Naive B cell (primary cell): ENCODE data around the gene PARN. TPM values are rescaled to one million over a fixed set of nuclear protein-coding genes. Genes with fewer than 3 reads are reported as not detected.
"Not testable (repeated sequence)": the region's sequence is repeated elsewhere in the genome, so short reads cannot be mapped to it uniquely, and the experiment has no call there.

Source experiments
- ATAC-seq, 2 donors: fragments of 150-1000 bp; cut with Tn5 transposase; 2 replicates each; pipeline ENCODE4 v1.10.0; 2021; ENCODE audit warnings: low read depth in 2 of 2, mild to moderate bottlenecking in 2 of 2, moderate library complexity in 2 of 2
- DNase-seq: peaks from one replicate; pipeline ENCODE4 v3.0.0; 2022
- H3K27ac Mint-ChIP-seq, 6 donors: one replicate each; pipeline ENCODE4 v1.8.0; 2020 to 2022; ENCODE audit warnings: mild to moderate bottlenecking in 6 of 6, mixed read lengths in 6 of 6, moderate library complexity in 5 of 6, inconsistent platforms in 2 of 6
- H3K27me3 Mint-ChIP-seq, 3 donors: one replicate each; pipeline ENCODE4 v1.8.0; 2021 to 2022; ENCODE audit warnings: mixed read lengths in 3 of 3, mild to moderate bottlenecking in 1 of 3
- H3K36me3 Mint-ChIP-seq, 2 donors: one replicate each; pipeline ENCODE4 v1.8.0; 2020 to 2022; ENCODE audit warnings: mixed read lengths in 2 of 2, inconsistent platforms in 1 of 2, mild to moderate bottlenecking in 1 of 2
- H3K4me1 Mint-ChIP-seq, 3 donors: one replicate each; pipeline ENCODE4 v1.8.0; 2020 to 2022; ENCODE audit warnings: mixed read lengths in 3 of 3, inconsistent platforms in 1 of 3, mild to moderate bottlenecking in 1 of 3, moderate library complexity in 1 of 3
- H3K4me3 Mint-ChIP-seq, 8 donors: one replicate each; pipeline ENCODE4 v1.8.0; 2020 to 2022; ENCODE audit warnings: mild to moderate bottlenecking in 8 of 8, mixed read lengths in 8 of 8, moderate library complexity in 8 of 8, inconsistent platforms in 2 of 8
- H3K9me3 Mint-ChIP-seq, 7 donors: one replicate each; pipeline ENCODE4 v1.8.0; 2020 to 2022; ENCODE audit warnings: mixed read lengths in 7 of 7, mild to moderate bottlenecking in 5 of 7, inconsistent platforms in 2 of 7, moderate library complexity in 1 of 7
- polyA plus RNA-seq, 6 donors: library from polyadenylated mRNA; unstranded; fragments of 300-500 nt; fragmentation: Illumina TruSeq; gene quantifications; one replicate each; pipeline ENCODE4 v1.2.3, GENCODE V29; 2021; ENCODE audit warnings: low read depth in 6 of 6

The PARN gene
- polyA plus RNA-seq, 6 donors from 2014 or later = 43.7 to 64.7 (median 55.4) TPM

DNA sequence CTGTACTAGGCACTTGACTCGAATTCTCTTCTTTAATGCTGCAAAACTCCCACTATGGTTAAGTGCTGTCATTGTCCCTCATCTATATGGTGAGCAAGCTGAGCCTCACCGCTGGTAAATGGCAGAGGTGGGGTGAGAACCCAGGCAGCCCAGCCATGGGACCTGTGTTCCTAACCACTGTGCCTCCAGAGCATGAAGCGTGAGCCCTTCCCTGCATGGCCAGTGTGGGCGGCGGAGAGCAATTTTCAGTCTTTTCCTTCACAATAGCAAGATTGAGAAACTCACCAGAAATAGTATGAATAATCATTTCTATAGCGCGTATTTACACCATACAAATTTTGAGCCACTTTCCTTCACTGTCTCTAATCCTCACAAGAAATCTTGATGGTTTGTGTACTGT, 11.9 kb upstream of the PARN start:
- ATAC-seq = no peak
- H3K27ac Mint-ChIP-seq = peak overlapping the region in 3 of 6 donors; percentile 51 to 92 (median 74)
- H3K36me3 Mint-ChIP-seq = no peaks in the 10 kb centered on the region
- DNase-seq = no peak
- no peaks in the 10 kb centered on the region for H3K27me3 Mint-ChIP-seq
- H3K9me3 Mint-ChIP-seq = no peaks in the 10 kb centered on the region
- peaks cover 6 to 28% (median 25%) of the 10 kb centered on the region in 3 donors for H3K4me1 Mint-ChIP-seq
- H3K4me3 Mint-ChIP-seq = no peak overlapping the region

- DNase-seq = no peak
- no peaks in the 10 kb centered on the region for H3K9me3 Mint-ChIP-seq
- H3K27ac Mint-ChIP-seq = no peak overlapping the region
- peaks cover 9 to 35% (median 25%) of the 10 kb centered on the region in 3 donors for H3K4me1 Mint-ChIP-seq
- no peak overlapping the region for H3K4me3 Mint-ChIP-seq
- no peaks in the 10 kb centered on the region for H3K36me3 Mint-ChIP-seq
- ATAC-seq = no peak
- H3K27me3 Mint-ChIP-seq = no peaks in the 10 kb centered on the region
These were observed 11.1 kb upstream of the PARN start for GRCh38 chr16:14641206-14641605.

GRCh38 chr16:14640538-14640937, 10.5 kb upstream of the PARN start:
- Mint-ChIP-seq H3K4me3 (no peak overlapping the region), H3K4me1 (peaks cover 13 to 40% (median 25%) of the 10 kb centered on the region in 3 donors), H3K27ac (peak overlapping the region in 1 of 6 donors; percentile 58), H3K36me3 (no peaks in the 10 kb centered on the region), H3K9me3 (no peaks in the 10 kb centered on the region), H3K27me3 (no peaks in the 10 kb centered on the region)
- DNase-seq (no peak), ATAC-seq (no peak)

- not testable (repeated sequence) for H3K4me3 Mint-ChIP-seq, H3K27ac Mint-ChIP-seq, H3K9me3 Mint-ChIP-seq
These were observed 6.8 kb upstream of the PARN start for GRCh38 chr16:14636951-14637240.

DNA sequence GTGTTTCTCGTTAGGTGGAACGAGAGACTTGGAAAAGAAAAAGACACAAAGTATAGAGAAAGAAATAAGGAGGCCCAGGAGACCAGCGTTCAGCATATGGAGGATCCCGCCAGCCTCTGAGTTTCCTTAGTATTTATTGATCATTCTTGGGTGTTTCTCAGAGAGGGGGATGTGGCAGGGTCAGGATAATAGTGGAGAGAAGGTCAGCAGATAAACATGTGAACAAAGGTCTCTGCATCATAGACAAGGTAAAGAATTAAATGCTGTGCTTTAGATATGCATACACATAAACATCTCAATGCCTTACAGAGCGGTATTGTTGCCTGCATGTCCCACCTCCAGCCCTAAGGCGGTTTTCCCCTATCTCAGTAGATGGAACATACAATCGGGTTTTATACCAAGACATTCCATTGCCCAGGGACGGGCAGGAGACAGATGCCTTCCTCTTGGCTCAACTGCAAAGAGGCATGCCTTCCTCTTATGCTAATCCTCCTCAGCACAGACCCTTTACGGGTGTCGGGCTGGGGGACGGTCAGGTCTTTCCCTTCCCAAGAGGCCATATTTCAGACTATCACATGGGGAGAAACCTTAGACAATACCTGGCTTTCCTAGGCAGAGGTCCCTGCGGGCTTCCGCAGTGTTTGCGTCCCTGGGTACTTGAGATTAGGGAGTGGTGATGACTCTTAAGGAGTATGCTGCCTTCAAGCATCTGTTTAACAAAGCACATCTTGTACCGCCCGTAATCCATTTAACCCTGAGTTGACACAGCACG, 6.3 kb upstream of the PARN start:
- peak overlapping the region in 2 of 8 donors; percentile 30 to 48 for H3K4me3 Mint-ChIP-seq
- not testable (repeated sequence) for ATAC-seq, H3K36me3 Mint-ChIP-seq, H3K27me3 Mint-ChIP-seq, DNase-seq, H3K9me3 Mint-ChIP-seq
- peaks cover 30 to 65% (median 39%) of the 10 kb centered on the region in 3 donors for H3K4me1 Mint-ChIP-seq
- peak overlapping the region in 4 of 6 donors; percentile 16 to 84 (median 60) for H3K27ac Mint-ChIP-seq

More at GRCh38 chr16:14636951-14637240, 6.8 kb upstream of the PARN start:
- H3K36me3 Mint-ChIP-seq, ATAC-seq, H3K27me3 Mint-ChIP-seq, DNase-seq: not testable (repeated sequence)
- peaks cover 31 to 61% (median 41%) of the 10 kb centered on the region in 3 donors for H3K4me1 Mint-ChIP-seq

- ATAC-seq (no peak), DNase-seq (no peak)
- peaks cover 30 to 69% (median 33%) of the 10 kb centered on the region in 3 donors for H3K4me1 Mint-ChIP-seq
- peak overlapping the region in 4 of 8 donors; percentile 30 to 99 (median 83) for H3K4me3 Mint-ChIP-seq
- peak overlapping the region in 4 of 6 donors; percentile 61 to 88 (median 82) for H3K27ac Mint-ChIP-seq
- H3K27me3 Mint-ChIP-seq = no peaks in the 10 kb centered on the region
- H3K36me3 Mint-ChIP-seq = peaks cover 0 to 8% of the 10 kb centered on the region in 2 donors
- peaks cover 0 to under 1% (median 0%) of the 10 kb centered on the region in 7 donors for H3K9me3 Mint-ChIP-seq
These were observed 5.5 kb upstream of the PARN start for GRCh38 chr16:14635395-14636165.

- DNase-seq = no peak
- ATAC-seq = no peak
- H3K27ac Mint-ChIP-seq = peak overlapping the region in 5 of 6 donors; percentile 2 to 99 (median 70)
- peak overlapping the region; percentile 93 to 100 (median 100) for H3K4me3 Mint-ChIP-seq
- peaks cover 34 to 69% (median 34%) of the 10 kb centered on the region in 3 donors for H3K4me1 Mint-ChIP-seq
- H3K9me3 Mint-ChIP-seq = peaks cover 0 to 5% (median 4%) of the 10 kb centered on the region in 7 donors
- H3K36me3 Mint-ChIP-seq = peaks cover 4 to 14% of the 10 kb centered on the region in 2 donors
- H3K27me3 Mint-ChIP-seq = no peaks in the 10 kb centered on the region
These were observed 4.3 kb upstream of the PARN start for GRCh38 chr16:14634389-14634725.

DNA sequence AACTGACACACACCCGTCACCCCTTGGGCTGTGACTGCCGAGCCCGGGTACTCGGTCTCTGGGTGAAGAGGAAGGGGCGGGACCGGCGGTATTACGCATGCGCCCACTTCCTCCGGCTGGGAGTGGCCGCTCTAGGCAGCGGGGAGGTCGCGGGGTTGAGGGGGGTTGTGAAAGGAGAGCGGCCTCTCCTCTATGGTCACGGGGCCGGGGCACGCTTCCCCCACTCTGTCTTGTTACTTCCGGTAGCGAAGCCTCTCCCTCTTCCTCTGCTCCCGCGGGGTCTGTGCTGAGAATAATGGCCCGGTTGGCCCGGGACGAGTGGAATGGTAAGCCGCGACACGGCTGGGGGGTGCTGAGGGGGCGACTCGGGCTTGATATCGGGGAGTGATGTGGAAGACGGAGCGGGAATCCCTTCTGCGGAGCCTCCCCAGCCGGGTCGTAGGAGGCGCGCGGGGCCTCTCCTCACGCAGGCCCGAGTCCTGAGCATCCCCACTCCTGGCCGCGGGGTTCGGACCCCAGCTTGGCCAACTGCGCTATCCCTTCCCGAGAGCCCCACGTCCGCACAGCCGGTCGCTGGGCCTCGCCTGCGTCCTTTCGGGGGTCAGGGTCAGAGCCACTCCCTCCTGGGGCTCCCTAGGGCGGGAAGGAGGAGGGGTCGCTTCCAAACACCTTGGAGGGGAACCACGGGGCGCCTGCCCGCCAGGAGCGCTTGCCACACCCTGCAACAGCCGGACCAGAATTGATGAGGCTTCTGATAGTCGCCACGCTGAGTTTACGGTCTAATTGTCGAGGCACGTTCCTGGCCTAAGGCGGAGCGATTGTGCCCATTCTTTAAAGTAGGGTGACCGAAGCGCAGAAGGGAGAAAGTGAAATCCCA, 2.9 kb upstream of the PARN start, which contains the start of gene BFAR:
BFAR (plus strand) TSS at position 259 of the 877 bp plus-strand sequence. CDS start 11,396 bp downstream, outside the sequence.
- peaks cover 40 to 70% (median 42%) of the 10 kb centered on the region in 3 donors for H3K4me1 Mint-ChIP-seq

GRCh38 chr16:14630620-14631330, 715 bp upstream of the PARN start:
- Mint-ChIP-seq H3K36me3 (peaks cover 4 to 16% of the 10 kb centered on the region in 2 donors), H3K4me3 (peak overlapping the region; percentile 88 to 100 (median 95)), H3K27ac (peak overlapping the region; percentile 97 to 100 (median 99)), H3K4me1 (peaks cover 34 to 59% (median 42%) of the 10 kb centered on the region in 3 donors)
- DNase-seq, H3K9me3 Mint-ChIP-seq, H3K27me3 Mint-ChIP-seq, ATAC-seq: not testable (repeated sequence)

More for the DNA sequence above, 2.9 kb upstream of the PARN start, which contains the start of gene BFAR:
- Mint-ChIP-seq H3K9me3 (peaks cover 0 to 5% (median 4%) of the 10 kb centered on the region in 7 donors), H3K4me3 (peak within 1 kb of the TSS; percentile 93 to 100 (median 100)), H3K27ac (peak within 1 kb of the TSS; percentile 97 to 100 (median 99)), H3K27me3 (no peaks in the 10 kb centered on the region), H3K36me3 (peaks cover 4 to 14% of the 10 kb centered on the region in 2 donors)
- DNase-seq = peak; percentile 100
- peak; percentile 73 to 74 for ATAC-seq

DNA sequence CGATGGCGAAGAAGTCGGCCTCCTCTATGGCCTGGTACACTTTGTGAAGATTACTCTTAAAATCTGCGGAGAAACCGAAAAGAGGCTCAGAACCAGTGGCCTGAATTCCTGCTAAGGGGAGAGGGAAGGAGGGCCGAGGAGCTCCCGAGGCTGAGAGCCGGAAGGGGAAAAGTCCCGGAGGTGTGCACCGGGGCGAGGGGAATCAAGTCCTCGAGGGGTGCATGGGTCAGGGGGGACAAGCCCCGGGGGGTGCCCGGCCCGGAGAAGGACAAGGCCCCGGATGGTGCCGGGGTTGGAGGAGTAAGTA, 495 bp downstream of the PARN start:
- ATAC-seq (no peak), DNase-seq (no peak)
- peaks cover 4 to 21% of the 10 kb centered on the region in 2 donors for H3K36me3 Mint-ChIP-seq
- H3K9me3 Mint-ChIP-seq = peaks cover 0 to 5% (median 4%) of the 10 kb centered on the region in 7 donors
- peaks cover 26 to 49% (median 37%) of the 10 kb centered on the region in 3 donors for H3K4me1 Mint-ChIP-seq
- no peaks in the 10 kb centered on the region for H3K27me3 Mint-ChIP-seq
- H3K4me3 Mint-ChIP-seq = peak overlapping the region; percentile 80 to 97 (median 90)
- peak overlapping the region; percentile 96 to 100 (median 99) for H3K27ac Mint-ChIP-seq

- H3K4me3 Mint-ChIP-seq = peak overlapping the region; percentile 80 to 97 (median 90)
- DNase-seq = no peak
These were observed 1.1 kb downstream of the PARN start for GRCh38 chr16:14628806-14629611.

More at GRCh38 chr16:14628806-14629611, 1.1 kb downstream of the PARN start:
- H3K27ac Mint-ChIP-seq = peak overlapping the region; percentile 96 to 100 (median 99)
- H3K4me1 Mint-ChIP-seq = peaks cover 21 to 46% (median 32%) of the 10 kb centered on the region in 3 donors
- ATAC-seq = no peak
- peaks cover 8 to 21% of the 10 kb centered on the region in 2 donors for H3K36me3 Mint-ChIP-seq
- H3K9me3 Mint-ChIP-seq = peaks cover 0 to 5% (median 4%) of the 10 kb centered on the region in 7 donors
- no peaks in the 10 kb centered on the region for H3K27me3 Mint-ChIP-seq
